ENCODE measurements around the gene OTUD1.

The OTUD1 gene

DNA sequence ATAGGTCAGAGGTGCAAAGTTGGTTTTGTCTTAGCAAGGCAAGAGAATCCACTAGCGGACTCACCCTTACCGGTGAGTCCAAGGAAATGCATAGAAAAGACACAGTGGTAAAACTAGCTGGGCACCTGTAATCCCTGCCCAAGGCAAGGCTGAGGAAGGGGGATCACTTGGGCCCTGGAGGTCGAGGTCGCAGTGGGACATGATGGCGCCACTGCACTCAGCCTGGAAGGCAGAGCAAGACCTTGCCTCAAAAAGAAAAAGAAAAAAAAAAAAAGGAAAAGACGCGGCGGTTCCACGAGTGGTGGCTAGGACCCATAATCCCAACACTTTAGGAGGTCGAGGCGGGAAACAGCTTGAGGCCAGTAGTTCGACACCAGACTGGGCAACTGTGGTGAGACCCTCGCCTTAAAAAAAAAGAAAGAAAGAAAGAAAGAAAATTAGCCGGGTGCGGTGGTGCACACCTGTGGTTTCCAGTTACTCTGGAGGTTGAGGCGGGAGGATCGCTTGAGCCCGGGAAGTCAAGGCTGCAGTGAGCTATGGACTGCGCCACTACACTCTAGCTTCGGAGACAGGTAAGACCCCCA, 820 bp upstream of the OTUD1 start:
- no peak for TF ChIP-seq CTCF (conservative IDR thresholded peaks at IDR 0.05; ENCODE audit: low read depth, low read length)
- H3K4me3 ChIP-seq (ENCODE audit: low read depth, low read length), result peak overlapping the region; percentile 63
- DNase-seq (ENCODE audit: low read depth), result no peak

DNA sequence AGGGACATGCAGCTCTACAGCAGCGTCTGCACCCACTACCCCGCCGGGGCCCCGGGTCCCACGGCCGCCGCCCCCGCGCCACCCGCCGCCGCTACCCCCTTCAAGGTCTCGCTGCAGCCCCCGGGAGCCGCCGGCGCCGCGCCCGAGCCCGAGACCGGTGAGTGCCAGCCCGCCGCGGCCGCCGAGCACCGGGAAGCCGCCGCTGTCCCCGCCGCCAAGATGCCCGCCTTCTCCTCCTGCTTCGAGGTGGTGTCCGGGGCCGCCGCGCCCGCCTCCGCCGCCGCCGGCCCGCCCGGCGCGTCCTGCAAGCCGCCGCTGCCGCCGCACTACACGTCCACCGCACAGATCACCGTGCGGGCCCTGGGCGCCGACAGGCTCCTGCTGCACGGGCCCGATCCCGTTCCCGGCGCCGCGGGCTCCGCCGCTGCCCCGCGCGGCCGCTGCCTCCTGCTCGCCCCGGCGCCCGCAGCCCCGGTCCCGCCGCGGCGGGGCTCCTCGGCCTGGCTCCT, 631 bp downstream of the OTUD1 start:
- peak overlapping the region; percentile 63 for H3K4me3 ChIP-seq (ENCODE audit: low read depth, low read length)
- TF ChIP-seq CTCF (conservative IDR thresholded peaks at IDR 0.05; ENCODE audit: low read depth, low read length), result no peak
- DNase-seq (ENCODE audit: low read depth), result peak; percentile 27

GRCh38 chr10:23439961-23440889, 1.4 kb downstream of the OTUD1 start:
- TF ChIP-seq CTCF (conservative IDR thresholded peaks at IDR 0.05; ENCODE audit: low read depth, low read length), result no peak
- DNase-seq (ENCODE audit: low read depth), result peak; percentile 34
- peak overlapping the region; percentile 63 for H3K4me3 ChIP-seq (ENCODE audit: low read depth, low read length)

DNA sequence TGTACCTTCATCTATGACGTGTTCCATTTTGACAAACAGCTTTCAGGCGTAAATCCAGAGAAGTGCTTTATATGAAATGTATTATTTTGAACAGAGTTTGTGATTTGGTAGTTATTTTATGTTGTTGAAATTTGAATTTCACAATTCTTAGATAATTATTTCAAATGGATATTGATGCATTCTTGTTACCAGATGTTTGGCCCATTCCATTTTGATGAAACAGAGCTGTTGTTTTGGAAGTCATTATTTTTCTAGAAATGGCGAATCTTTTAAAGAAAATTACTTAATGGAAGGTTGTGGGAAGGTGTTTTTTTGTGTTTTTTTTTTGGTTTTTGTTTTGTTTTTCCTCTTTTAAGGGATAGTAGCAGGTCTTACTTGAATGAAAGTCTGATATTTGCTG, 2.4 kb downstream of the OTUD1 start:
- peak overlapping the region; percentile 63 for H3K4me3 ChIP-seq (ENCODE audit: low read depth, low read length)
- TF ChIP-seq CTCF (conservative IDR thresholded peaks at IDR 0.05; ENCODE audit: low read depth, low read length), result no peak
- no peak for DNase-seq (ENCODE audit: low read depth)

DNA sequence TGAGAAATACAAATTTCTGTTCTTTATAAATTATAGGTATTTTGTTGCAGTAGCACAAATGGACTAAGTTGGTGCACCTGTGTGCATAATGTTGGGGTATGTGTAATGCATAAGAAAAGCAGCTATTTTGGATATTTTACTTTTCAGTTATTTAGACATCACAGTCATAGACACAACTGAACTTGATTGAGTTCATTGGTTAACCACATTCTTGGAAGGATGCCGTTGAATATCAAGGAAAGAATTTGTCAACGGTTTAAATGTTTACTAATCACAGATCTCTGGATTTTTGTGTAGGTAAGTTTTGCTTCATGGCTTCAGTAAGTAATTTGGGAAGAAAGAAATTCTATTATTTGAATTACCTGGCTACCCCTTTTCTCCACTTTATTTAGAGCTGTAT, 4.1 kb downstream of the OTUD1 start:
- peak; percentile 20 for DNase-seq (ENCODE audit: low read depth)
- no peak overlapping the region for H3K4me3 ChIP-seq (ENCODE audit: low read depth, low read length)
- TF ChIP-seq CTCF (conservative IDR thresholded peaks at IDR 0.05; ENCODE audit: low read depth, low read length), result no peak

DNA sequence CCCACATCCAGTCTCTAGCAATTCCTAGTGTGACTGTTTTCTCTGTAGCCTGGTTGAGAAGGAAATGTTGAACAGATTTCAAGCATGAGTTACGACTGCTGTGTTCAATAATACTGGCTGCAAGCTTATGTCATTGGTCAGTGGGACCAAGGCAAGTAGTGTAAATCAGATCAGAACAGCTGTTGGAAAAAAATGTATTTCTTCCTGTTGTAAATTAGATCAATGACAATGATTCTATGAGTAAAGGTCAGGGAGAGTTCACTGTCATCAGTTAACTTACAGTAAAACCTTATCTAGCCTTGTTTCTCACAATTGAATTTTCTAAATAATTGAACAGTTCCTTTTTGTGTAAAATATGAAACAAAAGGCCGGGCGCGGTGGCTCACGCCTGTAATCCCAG, 6.7 kb downstream of the OTUD1 start:
- no peak for TF ChIP-seq CTCF (conservative IDR thresholded peaks at IDR 0.05; ENCODE audit: low read depth, low read length)
- H3K4me3 ChIP-seq (ENCODE audit: low read depth, low read length), result no peak overlapping the region
- DNase-seq (ENCODE audit: low read depth), result no peak

All from choroid plexus epithelial cell (primary cell).